ENCODE results near the gene UPK1B.

GRCh38 chr3:119187266-119187665, 13.9 kb downstream of the UPK1B start:
- TF ChIP-seq POLR2AphosphoS5 (IDR thresholded peaks at IDR 0.05; ENCODE audit: low read depth, low read length) = no peak
- TF ChIP-seq TAF1 (IDR thresholded peaks at IDR 0.05; ENCODE audit: borderline replicate concordance, insufficient read depth, low read length) = no peak
